VCaP (cell line): ENCODE measurements around the gene NCKAP5.

Experiments used
- H3K27ac ChIP-seq: fragments of 450-650 bp; 2 replicates; pipeline ENCODE4 v1.5.1; 2017
- TF ChIP-seq, protein P1 (sequence below): fragments of 450-650 bp; conservative IDR thresholded peaks from 2 replicates; pipeline ENCODE4 v1.5.1; 2017; ENCODE audit warnings: mild to moderate bottlenecking, moderate library complexity

Gene NCKAP5

DNA sequence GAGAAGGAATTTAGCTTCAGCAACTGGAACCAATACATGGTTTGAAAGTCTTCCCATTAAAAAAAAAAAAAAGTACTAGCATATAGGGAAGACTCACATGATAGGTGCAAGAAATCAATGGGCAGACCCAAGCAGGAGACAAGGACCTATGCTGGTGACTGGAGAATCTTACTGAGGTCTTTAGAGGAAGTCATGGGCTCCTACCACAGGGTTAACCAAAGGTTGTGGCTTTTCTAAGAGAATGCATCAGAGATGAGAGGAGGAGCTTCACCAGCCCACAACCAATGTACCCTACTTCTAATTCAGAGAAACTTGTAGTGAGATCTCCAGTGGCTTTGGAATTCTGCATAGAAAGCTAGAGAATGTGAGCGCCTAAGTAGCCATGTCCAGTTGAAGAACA is 207.4 kb downstream of the NCKAP5 start:
- TF ChIP-seq, protein P1, sequence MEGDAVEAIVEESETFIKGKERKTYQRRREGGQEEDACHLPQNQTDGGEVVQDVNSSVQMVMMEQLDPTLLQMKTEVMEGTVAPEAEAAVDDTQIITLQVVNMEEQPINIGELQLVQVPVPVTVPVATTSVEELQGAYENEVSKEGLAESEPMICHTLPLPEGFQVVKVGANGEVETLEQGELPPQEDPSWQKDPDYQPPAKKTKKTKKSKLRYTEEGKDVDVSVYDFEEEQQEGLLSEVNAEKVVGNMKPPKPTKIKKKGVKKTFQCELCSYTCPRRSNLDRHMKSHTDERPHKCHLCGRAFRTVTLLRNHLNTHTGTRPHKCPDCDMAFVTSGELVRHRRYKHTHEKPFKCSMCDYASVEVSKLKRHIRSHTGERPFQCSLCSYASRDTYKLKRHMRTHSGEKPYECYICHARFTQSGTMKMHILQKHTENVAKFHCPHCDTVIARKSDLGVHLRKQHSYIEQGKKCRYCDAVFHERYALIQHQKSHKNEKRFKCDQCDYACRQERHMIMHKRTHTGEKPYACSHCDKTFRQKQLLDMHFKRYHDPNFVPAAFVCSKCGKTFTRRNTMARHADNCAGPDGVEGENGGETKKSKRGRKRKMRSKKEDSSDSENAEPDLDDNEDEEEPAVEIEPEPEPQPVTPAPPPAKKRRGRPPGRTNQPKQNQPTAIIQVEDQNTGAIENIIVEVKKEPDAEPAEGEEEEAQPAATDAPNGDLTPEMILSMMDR, result no peak
- H3K27ac ChIP-seq, result no peak overlapping the region

DNA sequence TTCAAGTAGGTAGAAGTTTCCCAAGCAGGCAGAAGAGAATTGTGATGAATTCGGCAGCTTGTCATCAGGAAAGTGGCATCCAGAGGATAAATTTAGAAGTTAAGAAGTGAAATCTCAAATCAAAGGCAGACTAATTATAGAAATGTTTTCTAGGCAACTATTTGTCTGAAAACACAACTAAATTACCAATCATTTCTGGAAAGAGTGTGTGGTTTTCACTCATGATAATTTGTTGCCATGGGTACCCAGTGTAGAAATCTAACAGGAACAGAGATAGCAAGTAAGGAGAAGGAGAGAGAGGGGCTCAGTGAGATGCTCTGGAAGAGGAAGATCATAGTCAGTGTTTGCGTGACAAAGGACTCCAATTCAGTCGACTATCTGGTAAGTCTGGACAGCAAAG is 208.1 kb downstream of the NCKAP5 start:
- no peak overlapping the region for H3K27ac ChIP-seq
- TF ChIP-seq, protein P1, result no peak

DNA sequence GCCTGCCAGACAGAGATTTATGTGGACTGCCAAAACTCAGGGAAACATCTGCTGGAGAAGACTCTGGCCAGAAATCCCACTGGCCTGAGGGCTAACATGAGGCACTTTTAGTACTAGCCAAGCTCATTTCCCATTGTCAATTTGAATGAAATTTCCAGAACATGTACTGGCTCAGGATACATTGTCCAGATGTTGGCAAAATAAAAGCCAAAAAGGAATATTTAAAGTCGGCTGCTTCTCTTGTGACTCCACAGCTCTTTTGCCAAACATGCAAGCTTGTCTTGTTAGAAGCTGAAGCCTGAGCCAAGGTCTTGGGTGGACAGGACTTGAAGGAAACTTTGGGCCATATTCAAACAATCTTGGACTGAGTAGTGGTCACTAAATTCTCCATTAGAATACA is 215.5 kb downstream of the NCKAP5 start:
- TF ChIP-seq, protein P1, result no peak

DNA sequence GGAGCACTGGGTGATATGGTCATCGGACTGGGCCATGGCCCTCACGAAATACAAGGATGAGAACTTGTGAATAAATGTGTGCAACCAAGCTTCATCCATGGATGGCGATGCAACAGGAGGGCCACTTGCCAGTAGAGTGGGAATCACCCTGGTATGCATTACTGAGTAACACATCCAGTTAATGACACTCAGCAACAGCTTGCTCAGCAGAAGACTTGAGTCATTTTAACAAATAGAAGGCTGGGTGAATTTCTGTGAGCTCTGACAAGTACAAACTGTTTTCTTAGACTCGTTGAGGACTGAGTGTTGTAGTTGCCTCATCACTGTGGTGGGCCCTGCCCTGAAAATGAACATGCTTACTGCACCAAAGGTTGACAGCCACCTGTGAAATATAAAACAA is 221.6 kb downstream of the NCKAP5 start:
- no peak overlapping the region for H3K27ac ChIP-seq

More for the DNA sequence above, 215.5 kb downstream of the NCKAP5 start:
- H3K27ac ChIP-seq, result no peak overlapping the region

DNA sequence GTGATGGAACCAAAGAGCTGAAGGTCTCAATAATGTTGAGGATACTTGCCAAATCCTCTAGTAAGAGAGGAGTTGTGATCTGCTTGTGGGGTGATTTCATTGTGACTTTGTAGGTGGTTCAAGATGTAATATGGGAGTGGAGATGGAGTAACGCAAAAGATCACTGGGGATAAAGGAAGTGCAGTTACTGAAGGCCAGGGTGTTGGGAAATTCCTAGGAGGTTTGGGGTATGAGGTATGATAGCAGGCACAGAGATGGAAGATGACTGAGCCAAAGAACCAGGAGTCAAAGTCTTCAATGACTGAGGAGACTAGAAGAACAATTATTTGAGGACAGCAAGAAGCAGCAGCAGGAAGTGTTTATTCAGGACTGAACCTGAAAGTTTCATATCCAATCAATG is 222.6 kb downstream of the NCKAP5 start:
- TF ChIP-seq, protein P1, result no peak
- no peak overlapping the region for H3K27ac ChIP-seq

More for the DNA sequence above, 221.6 kb downstream of the NCKAP5 start:
- TF ChIP-seq, protein P1, result no peak

DNA sequence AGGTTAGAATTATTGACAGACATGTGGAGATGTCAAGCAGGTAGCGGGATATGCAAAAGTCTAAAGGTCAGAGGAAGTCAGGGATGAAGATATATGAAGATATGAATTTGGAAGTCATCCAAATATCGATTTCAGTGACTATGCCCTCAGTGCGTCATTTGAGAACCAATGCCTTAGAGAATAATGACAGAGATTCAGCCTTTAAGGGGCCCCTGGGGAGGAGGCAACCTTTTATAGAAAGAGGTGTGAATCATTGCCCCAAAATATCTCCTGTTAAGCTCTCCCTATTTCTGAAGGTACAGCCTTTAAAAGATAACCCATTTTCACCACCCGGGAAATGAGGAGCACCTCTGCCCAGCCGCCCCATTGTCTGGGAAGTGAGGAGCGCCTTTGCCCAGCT is 223.4 kb downstream of the NCKAP5 start:
- no peak overlapping the region for H3K27ac ChIP-seq
- TF ChIP-seq, protein P1, result no peak

DNA sequence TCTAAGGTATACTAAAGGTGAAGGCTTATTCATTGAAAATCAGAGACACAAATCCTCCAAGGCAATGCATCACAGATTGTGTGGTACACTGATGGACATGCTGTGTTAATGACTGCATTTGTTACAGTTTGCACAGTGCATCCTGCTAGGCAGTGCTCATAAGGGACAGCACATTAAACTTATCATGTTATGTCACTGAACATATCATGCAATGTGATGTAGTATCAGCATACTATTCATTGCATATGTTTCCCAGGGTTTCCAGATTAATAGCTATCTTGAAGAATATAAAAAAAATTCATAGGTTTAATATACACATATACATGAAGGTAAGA is 225.3 kb downstream of the NCKAP5 start:
- TF ChIP-seq, protein P1, result no peak
- H3K27ac ChIP-seq, result no peak overlapping the region
